SKM-1 treated with dmso at 0.1 percent for 144 hours (cell line): ENCODE data around the gene DDX52.
"Not testable (repeated sequence)": the region's sequence is repeated elsewhere in the genome, so short reads cannot be mapped to it uniquely, and the experiment has no call there.

Experiments used
- DNase-seq: peaks from one replicate; lab custom pipeline; 2025; ENCODE audit not compliant: unreplicated experiment; lab: John Stamatoyannopoulos, UW

The DDX52 gene

GRCh38 chr17:37657202-37657601, 14.0 kb upstream of the DDX52 start:
- no peak for DNase-seq

GRCh38 chr17:37651849-37652248, 8.6 kb upstream of the DDX52 start:
- no peak for DNase-seq

GRCh38 chr17:37650419-37651003, 7.3 kb upstream of the DDX52 start:
- peak; percentile 10 for DNase-seq

GRCh38 chr17:37648555-37648954, 5.3 kb upstream of the DDX52 start:
- DNase-seq, result no peak

GRCh38 chr17:37647856-37648255, 4.6 kb upstream of the DDX52 start:
- no peak for DNase-seq

GRCh38 chr17:37643869-37644268, 623 bp upstream of the DDX52 start:
- no peak for DNase-seq

- no peak for DNase-seq
Observed at GRCh38 chr17:37642681-37643080, 565 bp downstream of the DDX52 start.

- no peak for DNase-seq
Observed at GRCh38 chr17:37640015-37640414, 3.2 kb downstream of the DDX52 start.

GRCh38 chr17:37637956-37638355, 5.3 kb downstream of the DDX52 start:
- no peak for DNase-seq

GRCh38 chr17:37616430-37616829, 26.8 kb downstream of the DDX52 start:
- DNase-seq, result not testable (repeated sequence)

- no peak for DNase-seq
Observed at GRCh38 chr17:37614823-37615222, 28.4 kb downstream of the DDX52 start.

- DNase-seq, result no peak
Observed at GRCh38 chr17:37614391-37614790, 28.9 kb downstream of the DDX52 start.

- no peak for DNase-seq
Observed at GRCh38 chr17:37610971-37611370, 32.3 kb downstream of the DDX52 start.

- DNase-seq, result not testable (repeated sequence)
Observed at GRCh38 chr17:37610041-37610420, 33.2 kb downstream of the DDX52 start.

- peak; percentile 89 for DNase-seq
Observed at GRCh38 chr17:37609170-37610040, 33.8 kb downstream of the DDX52 start, which contains the start of gene SYNRG. SYNRG (minus strand) TSS chr17:37609418; CDS start chr17:37609355, 63 bp downstream.

- peak; percentile 28 for DNase-seq
Observed at GRCh38 chr17:37608351-37609169, 34.7 kb downstream of the DDX52 start.

- DNase-seq, result no peak
Observed at GRCh38 chr17:37607637-37608331, 35.5 kb downstream of the DDX52 start.

- DNase-seq, result no peak
Observed at GRCh38 chr17:37605813-37606505, 37.3 kb downstream of the DDX52 start.

- DNase-seq, result no peak
Observed at GRCh38 chr17:37605081-37605480, 38.2 kb downstream of the DDX52 start.

- no peak for DNase-seq
Observed at GRCh38 chr17:37604556-37604955, 38.7 kb downstream of the DDX52 start.
